ENCODE results near the gene MEDAG.
"Not testable (repeated sequence)": the region's sequence is repeated elsewhere in the genome, so short reads cannot be mapped to it uniquely, and the experiment has no call there.

The MEDAG gene

DNA sequence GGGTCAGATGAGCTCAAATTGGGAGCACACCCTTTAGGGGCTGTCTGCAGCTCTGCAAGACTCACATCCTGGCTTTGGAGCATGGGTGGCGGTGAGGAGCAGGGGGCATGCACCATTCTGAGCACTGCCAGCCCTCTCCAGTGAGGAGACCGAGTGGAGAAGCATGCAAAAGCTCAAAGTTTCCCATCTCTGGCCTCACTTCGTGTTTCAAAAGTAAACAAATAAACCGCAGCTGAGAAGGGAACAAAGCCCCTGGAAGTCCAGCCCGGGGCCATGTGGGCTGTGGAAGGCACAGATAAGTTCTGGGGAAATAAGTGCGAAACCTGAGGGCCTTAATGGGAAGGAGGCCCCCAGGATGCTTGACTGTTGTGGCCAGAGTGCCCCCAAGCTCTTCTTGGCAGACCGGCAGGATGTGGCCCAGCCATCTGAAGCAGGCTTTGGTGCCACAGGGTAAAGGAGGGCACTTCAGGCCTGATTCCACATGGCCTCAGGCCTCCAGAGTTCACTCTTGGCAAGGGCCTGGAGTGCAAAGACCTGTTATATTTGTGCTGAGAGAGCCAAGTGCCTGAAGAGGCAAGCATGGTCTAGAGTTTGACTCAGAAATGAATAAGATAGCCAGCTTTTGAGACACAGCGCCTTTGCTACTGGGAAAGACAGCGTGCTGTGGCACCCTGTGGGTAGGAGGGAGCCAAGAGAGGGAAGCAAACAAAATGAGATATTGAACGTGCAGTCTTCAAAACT, 1.2 kb downstream of the MEDAG start:
- no peak for DNase-seq (ENCODE audit: low read depth)

DNA sequence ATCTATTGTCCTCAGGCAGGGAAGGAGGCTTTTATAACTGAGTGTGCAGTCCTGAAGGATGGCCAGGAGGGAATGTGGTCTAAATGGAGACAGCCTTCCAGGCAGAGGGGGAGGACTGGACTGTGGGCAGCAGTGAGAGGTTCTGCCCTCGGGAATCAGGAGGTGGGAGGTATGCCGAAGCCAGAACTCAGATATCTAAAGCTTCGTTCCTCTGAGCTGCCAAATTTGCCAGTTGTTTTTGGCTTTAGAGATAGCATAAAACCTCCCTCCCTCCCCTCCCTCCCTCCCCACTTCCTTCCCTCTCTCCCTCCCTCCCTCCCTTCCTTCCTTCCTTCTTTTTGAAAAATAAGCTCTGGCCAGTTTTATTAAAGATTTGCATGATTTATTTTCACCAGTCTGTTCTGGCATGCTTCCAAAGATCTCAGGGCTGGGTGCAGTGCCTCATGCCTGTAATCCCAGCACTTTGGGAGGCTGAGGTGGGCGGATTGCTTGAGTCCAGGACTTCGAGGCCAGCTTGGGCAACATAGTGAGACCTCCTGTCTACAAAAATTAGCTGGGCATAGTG, 2.4 kb downstream of the MEDAG start:
- DNase-seq (ENCODE audit: low read depth), result no peak

DNA sequence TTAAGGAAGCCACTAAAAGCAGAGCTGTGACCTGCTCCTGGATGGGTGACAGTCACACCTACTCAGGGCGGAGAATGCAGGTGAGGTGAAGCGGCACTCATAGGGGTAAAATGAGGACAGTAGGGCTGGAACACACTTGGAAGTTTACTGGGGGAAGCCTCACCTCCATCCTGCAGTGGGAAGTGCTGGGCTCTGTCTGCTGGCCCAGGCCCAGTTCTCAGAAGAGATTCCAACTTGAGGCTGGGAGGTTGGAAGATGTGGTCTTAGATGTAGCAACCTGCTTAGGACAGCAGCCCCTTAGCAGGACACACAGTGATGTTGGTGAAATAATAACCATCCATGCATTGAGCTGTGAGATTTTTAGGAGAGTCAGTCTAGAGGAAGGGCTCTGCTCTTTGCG, 4.6 kb downstream of the MEDAG start:
- no peak for DNase-seq (ENCODE audit: low read depth)

DNA sequence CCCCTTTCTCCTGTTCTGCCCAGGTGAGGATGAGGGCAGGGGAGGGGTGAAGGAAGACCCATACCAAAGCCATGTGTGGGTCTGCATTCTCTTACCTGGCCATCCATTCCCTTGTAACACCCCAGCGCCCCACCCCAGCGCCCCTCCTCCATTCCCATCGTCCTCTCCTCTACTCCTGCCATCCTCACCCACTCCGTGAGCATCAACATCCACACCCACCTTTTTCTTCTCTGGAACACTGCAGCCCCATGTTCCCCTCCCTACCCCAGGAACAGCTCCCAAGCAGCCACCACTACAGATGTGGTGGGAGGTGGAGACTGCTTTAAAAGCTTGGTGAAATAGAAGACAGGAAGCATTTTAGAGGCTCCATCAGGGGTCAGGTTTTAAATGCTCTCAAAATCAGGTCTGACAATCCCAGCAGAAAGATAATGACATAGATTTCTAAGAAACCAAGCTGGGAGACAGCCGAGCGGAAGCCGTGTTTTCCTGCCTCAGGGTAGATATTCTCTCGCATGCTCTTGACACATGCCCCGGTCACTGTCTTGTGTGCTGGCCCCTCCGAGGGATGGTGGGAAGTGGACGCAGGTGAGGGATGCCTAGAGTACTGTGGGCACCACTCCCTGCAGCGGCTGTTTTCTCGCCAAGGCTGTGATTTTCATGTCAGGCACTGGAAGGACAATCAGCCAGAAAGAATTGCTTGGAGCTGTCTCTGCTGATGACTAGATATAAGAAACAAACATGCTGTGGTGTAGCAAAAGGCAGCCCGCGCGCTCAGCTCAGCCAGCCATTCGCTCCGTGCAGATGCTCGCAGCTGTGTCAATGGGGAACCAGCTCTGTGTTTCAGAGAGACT, 9.8 kb downstream of the MEDAG start:
- no peak for DNase-seq (ENCODE audit: low read depth)

DNA sequence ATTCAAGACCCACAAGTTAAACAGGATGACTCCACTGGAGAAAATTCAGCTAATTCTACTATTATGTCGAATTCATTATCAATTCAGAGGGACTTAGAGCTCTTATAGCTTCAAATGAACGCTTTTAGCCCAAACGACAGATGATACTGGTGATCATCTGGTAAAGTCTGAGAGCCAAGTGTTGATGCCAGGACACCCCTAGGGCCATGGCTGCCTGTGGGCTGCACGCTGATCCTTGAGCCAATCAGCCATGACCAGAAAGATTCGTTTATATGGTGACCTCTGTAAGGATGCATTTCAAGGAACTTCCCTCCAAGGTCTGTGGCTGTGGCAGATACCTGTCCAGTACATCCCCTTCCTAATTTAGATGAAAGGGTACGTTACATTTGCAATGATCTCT, 10.9 kb downstream of the MEDAG start:
- DNase-seq (ENCODE audit: low read depth), result no peak

DNA sequence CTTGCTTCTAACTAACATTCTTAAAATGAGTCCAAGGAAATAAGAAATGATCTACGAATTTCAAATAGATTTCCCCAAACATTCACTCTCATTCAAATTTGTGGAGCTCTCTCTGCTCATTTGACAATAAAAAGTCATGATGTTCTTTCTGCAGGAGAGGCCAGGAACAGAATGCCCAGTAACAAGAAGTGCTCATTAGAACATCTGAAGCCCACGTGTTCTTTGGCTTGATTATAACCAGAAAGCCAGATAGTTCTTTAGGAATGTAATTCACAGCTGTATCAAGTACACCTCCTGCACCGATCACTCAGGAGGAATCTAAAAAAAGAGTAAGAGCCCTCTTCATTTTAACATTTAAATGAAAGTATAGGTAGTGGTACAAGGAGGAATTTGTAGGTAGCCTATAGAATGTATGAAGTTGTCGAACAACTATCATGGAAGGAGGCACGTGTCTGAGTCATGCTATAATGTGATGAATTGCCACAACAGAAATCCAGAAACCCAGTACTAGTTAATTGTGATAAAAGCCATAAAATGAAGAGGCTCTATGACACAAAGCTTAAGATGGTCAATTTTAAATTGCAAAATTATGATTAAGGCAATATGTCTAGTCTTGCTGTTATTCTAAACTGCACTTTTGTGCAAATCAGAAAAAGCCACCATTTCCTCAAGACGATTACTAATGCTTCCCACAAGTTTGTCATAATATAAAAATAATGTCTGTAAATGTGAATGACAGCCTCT, 12.8 kb downstream of the MEDAG start:
- DNase-seq (ENCODE audit: low read depth), result no peak

DNA sequence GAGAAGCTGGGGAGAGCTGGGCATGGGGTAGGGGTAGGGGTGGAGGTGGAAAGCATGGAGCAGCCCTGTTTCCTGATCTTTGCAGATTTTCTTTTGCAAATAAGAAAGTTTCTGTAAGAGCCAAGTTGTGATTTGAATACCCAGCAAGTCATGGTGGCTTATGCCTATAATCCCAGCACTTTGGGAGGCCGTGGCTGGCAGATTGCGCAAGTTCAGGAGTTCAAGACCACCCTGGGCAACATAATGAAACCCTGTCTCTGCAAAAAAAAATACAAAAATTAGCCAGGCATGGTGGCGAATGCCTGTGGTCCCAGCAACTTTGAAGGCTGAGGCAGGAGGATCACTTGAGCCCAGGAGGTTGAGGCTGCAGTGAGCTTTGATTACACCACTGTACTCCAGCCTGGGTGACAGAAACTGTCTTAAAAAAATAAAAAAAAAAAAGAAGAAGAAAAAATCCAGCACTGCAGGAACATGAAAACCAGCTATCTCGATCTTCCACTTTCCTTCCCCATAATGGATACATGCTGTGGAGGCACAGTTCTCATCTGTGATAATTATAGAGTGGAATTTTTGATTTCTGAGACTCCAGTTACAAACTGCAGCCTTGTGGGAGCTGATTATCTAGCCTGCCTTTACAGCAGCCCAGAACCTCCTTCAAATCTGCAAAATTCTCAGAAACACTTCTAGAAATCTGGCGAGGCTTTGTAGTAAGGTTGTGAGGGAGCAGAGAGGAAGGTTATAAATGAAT, 14.3 kb downstream of the MEDAG start:
- no peak for DNase-seq (ENCODE audit: low read depth)

DNA sequence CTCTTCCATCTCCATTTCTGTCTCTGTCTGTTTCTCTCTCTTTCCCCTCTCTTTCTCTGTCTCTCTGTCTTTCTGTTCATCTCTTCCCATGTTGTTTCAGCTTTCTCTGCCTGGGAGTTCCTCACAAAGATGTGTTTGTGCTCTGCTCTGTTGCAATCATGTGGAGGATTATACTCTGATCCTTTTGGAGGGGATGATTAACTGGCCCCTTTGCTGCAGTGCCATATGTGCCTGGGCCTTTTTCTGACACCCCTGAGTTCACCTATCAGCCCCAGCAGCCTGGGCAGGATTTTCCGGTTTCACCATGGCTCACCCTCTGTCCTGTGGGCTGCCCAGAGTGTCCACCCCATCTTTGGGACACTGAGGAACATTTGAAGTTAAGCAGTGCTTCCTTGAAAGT, 17.3 kb downstream of the MEDAG start:
- DNase-seq (ENCODE audit: low read depth), result no peak

DNA sequence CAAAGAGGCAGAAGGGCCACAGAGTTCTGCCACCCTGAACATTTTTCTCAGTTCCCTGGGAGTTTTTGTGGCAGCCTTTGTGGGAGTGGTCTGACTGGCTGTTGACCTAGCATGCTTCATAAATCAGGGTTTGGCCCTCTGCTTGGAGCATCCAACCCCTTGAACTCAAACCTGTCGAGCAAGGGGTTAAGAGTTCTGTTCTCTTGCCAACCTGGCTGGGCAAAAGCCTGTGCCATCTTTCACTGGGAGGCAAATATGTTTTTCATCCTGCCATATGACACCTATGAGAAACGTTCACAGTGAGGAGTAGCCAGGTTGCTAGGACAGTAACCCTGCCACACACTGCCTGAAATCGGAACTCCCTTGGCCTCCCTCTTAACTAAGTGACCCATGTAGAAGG, 18.6 kb downstream of the MEDAG start:
- no peak for DNase-seq (ENCODE audit: low read depth)

DNA sequence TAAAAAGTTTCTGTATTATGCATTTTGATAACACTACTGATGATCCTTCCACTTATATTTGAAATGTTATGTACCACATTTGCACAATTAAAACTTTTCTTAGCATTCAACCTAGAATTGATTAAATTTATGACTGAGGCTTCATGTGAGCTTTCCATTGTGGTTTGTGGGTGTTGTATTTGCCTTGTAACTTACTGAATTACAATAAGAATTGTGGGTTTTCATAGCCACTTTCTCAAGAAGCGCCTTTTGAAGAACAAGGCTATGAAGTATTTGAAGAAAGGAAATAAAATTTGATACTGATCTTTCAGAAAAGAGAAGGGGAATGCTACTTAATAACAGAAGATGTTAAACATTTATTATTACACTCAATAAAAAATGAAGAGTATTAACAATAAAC, 19.4 kb downstream of the MEDAG start:
- DNase-seq (ENCODE audit: low read depth), result no peak

DNA sequence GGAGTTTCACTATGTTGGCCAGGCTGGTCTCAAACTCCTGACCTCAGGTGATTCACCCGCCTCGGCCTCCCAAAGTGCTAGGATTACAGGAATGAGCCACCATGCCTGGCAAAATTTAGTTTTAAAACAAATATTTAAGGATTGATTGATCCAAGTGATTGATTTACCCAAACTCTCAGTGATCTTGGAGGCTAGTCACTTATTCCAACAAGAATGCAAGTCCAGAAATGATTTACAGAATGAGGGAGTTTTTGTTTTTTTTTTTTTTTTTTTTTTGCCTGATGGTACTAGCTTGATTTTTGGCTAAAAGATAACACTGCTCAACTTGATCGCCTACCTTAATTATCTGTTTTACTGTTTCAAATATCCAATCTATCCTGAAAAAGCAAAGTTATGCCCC, 20.7 kb downstream of the MEDAG start:
- DNase-seq (ENCODE audit: low read depth), result no peak

DNA sequence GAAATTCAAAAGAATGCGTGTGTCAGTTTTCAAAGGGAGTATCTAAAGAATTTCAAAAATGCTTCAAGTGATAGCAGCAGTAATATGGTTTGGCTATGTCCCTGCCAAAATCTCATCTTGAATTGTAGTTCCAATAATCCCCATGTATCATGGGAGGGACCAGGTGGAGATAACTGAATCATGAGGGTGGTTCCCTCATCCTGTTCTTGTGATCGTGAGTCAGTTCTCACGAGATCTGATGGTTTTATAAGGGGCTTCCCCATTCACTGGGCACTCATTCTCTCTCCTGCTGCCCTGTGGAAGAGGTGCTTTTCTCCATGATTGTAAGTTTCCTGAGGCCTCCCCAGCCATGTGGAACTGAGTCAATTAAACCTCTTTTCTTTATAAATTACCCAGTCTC, 21.1 kb downstream of the MEDAG start:
- DNase-seq (ENCODE audit: low read depth), result not testable (repeated sequence)

DNA sequence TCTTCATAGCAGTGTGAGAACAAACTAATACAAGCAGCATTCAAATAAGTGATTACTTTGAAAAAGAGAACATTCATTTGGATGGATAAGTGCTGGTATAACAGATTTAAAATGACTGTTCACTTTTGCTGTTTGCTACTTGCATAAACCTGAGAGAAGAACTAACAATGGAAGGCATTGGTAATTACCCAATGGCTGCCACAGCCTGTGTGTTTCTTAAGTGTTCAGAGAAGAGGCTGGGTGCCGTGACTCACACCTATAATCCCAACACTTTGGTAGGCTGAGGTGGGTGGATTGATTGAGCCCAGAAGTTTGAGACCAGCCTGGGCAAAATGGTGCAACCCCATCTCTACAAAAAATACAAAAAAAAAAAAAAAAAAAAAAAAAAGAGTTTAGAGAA, 21.5 kb downstream of the MEDAG start:
- no peak for DNase-seq (ENCODE audit: low read depth)

DNA sequence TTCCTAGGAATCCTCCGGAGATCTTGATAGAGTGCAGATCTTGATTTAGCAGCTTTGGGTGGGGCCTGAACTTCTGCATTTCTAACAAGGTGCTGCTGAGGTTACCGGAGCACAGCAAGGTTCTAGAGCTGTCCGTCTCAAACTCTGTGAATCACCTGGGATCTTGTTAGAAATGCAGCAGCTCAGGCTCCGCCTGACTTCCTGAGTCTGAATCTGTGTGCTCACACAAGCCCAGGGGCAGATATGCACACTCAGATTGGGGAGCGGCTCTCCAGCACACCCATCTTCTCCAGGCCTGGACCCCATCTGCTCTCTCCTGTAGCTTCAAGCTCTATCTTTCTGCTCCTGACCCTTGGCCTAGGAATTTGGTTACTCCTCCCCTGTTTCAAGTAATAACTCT, 22.9 kb downstream of the MEDAG start:
- no peak for DNase-seq (ENCODE audit: low read depth)

DNA sequence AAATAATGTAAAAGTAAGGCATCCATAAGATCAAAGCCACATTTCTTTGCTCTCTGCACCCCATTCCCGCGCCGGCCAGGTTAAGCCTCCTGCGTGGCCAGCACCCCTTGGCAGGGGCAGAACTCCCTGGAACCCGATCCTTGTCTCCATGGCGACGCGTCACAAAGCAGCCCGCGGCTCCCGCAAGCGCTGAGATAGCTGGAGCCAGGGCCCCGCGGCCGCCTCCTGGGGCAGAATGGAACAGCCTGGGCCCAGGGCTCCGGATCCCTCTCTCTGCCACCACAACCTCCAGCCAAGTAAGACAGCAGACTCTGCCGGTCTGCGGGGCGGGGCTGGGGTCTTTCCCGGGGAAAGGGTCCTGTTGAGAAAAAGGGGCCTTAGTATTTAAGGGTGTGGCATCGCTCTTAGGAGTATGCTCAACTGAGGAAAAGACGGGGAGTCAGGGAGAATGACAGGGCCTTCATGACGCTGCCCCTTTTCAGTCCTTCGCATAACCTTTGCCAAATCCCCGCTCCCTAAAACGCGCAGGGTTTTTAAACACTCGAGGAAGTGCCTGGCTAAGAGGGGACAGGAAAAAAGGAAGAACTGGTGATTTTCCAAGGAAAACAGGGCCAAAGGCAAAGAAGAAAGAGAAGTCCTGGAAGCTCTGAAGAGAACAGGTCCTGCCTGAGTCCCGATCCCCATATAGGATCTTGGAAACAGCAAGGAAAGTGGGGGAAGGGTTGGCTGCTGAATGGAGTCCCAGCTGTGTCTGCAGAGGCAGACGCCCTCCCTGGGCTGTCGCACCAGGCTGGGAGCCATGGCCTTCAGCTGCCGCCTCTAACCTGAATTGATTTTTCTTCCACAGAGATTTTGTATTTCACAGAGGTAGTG, 26.6 kb downstream of the MEDAG start, which contains the start of gene TEX26:
Gene TEX26 (plus strand): TSS at position 176 of the 873 bp plus-strand sequence. CDS start 60 bp downstream, at position 236.
- DNase-seq (ENCODE audit: low read depth), result no peak

DNA sequence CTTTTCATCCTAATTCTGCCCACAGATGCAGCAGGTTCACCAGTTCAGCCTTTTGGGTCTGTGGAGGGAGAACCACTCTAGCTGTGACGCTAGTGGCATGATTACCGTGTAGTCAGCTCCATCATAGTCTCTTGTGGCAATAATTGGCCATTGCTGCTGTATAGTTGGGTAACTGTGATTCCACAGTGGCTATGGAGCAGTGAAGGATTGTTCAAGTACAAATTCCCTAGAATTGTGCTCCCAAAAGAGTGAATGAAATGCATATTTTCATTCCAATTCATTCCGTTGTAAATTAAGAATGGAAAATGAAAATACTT, 27.2 kb downstream of the MEDAG start:
- no peak for DNase-seq (ENCODE audit: low read depth)

DNA sequence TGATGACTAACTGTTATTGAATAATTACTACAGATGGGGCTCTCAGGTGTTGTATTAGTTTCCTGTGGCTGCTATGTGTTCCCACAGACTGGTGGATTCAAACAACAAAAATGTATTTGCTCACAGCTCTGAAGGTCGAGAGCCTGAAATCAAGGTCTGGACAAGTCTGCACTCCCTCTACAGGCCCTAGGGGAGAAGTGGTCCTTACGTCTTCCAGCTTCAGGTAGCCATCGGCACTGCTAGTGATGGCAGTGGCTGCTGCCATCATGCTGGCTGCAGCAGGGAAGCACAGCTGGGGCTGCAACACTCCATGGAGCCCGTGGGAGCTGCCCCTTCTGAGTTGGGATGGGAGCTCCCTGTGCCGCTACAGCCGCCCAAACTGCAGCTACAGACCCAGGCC, 28.3 kb downstream of the MEDAG start:
- DNase-seq (ENCODE audit: low read depth), result no peak

DNA sequence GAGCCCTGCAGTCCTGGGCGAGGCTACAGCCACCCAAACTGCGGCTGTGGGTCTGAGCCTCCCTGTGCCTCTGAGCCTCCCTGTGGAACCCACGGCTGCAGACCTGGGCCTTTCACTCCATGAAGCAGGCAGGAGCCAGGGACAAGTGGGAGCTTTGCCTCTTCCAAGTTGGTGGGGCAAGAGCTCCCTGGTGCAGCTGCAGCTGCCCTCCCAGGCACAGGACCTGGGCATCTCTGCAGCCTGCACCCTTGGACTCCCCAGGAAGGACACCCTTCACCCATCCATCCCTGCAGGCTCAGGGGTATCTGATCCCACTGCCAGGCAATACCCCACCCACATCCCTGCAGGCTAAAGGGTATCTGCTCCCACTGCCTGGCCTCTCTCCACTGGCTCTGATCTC, 28.7 kb downstream of the MEDAG start:
- no peak for DNase-seq (ENCODE audit: low read depth)

DNA sequence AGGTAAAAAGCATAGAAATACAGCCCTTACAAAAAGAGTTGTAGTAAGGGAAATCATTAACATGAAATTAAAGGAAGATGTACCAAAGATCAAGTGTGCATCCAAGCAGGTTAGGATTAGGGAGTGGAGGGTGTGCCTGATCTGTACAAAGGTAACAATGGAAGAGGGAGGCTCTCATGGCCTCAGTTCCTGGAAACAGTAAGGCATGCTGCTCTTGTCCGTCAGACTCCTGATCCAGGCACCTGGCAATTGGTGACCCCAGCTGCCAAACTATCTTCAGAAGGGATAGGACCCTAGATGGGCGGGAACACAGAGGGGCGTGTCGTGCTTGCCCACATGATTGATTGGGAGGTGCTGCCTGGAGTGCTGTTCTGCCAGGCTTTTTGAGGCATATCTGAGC, 30.9 kb downstream of the MEDAG start:
- no peak for DNase-seq (ENCODE audit: low read depth)

DNA sequence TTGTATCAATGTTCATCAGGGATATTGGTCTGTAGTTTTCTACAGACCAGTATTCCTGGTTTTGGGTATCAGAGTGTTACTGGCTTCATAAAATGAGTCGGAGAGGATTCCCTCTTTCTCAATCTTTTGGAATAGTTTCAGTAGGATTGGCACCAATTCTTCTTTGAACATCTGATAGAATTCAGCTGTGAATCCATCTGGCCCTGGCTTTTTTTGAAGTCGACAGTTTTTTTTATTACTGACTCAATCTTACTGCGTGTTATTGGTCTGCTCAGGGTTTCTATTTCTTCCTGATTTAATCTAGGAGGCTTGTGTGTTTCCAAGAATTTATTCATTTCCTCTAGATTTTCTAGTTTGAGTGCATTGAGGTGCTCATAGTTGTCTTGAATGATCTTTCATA, 37.8 kb downstream of the MEDAG start:
- no peak for DNase-seq (ENCODE audit: low read depth)

Measured in activated gamma-delta T cell treated with anti-CD3 and anti-CD28 coated beads, Interleukin-2, amount 50 U/mL, for 16 hours (primary cell).